ENCODE results near the gene TCEAL5. TPM values are rescaled to one million over a fixed set of nuclear protein-coding genes. Genes with fewer than 3 reads are reported as not detected.
"Not testable (repeated sequence)": the region's sequence is repeated elsewhere in the genome, so short reads cannot be mapped to it uniquely, and the experiment has no call there.

The TCEAL5 gene
- total and polyA plus RNA-seq, 2 donors (not counting 1 experiment from before 2014, with no cell fraction given), result not detected

- Histone ChIP-seq H4K20me1 (ENCODE audit: control insufficient read depth, extremely low read depth, insufficient read depth, low read length) (no peaks in the 10 kb centered on the region), H3K9ac (ENCODE audit: insufficient read depth, low read length) (no peak overlapping the region), H2AFZ (ENCODE audit: low read length) (no peak overlapping the region), H3K79me2 (ENCODE audit: control insufficient read depth, insufficient read depth, low read length) (no peaks in the 10 kb centered on the region), H3K9me3 (ENCODE audit: control insufficient read depth, insufficient read depth, low read depth, low read length) (no peaks in the 10 kb centered on the region), H3K4me3 (replicated peaks in 1 of 4; ENCODE audit: control extremely low read depth in 1 of 4, insufficient read depth in 1 of 4, low read depth in 3 of 4, low read length in 4 of 4) (peak overlapping the region in 2 of 4 experiments; percentile 21 to 49), H3K4me2 (ENCODE audit: extremely low read depth, insufficient read depth, low read length) (no peak overlapping the region), H3K36me3 (ENCODE audit: control insufficient read depth, insufficient read depth, low read length) (no peaks in the 10 kb centered on the region), H3K27me3 (ENCODE audit: control insufficient read depth, insufficient read depth, low read length) (no peaks in the 10 kb centered on the region), H3K27ac (ENCODE audit: insufficient read depth, low read length) (no peak overlapping the region), H3K4me1 (ENCODE audit: control insufficient read depth, extremely low read depth, insufficient read depth, low read length) (no peaks in the 10 kb centered on the region)
- TF ChIP-seq CTCF (conservative IDR thresholded peaks at IDR 0.05 in 1 of 2, IDR thresholded peaks at IDR 0.05 in 1 of 2; ENCODE audit: low read depth in 1 of 2, low read length in 2 of 2), result no peak
- TF ChIP-seq EZH2 (IDR thresholded peaks at IDR 0.05; ENCODE audit: low read length, missing control alignments), result no peak
- DNase-seq (ENCODE audit: low read depth in 2 of 2), result no peak
Measured at GRCh38 chrX:103309860-103310554, 33.5 kb upstream of the TCEAL5 start.

- DNase-seq (ENCODE audit: low read depth in 2 of 2); H3K4me1 ChIP-seq (ENCODE audit: control insufficient read depth, extremely low read depth, insufficient read depth, low read length); H3K27ac ChIP-seq (ENCODE audit: insufficient read depth, low read length); H2AFZ ChIP-seq (ENCODE audit: low read length); H3K4me2 ChIP-seq (ENCODE audit: extremely low read depth, insufficient read depth, low read length); H3K4me3 ChIP-seq (replicated peaks in 1 of 4; ENCODE audit: control extremely low read depth in 1 of 4, insufficient read depth in 1 of 4, low read depth in 3 of 4, low read length in 4 of 4); H3K79me2 ChIP-seq (ENCODE audit: control insufficient read depth, insufficient read depth, low read length); H4K20me1 ChIP-seq (ENCODE audit: control insufficient read depth, extremely low read depth, insufficient read depth, low read length); H3K27me3 ChIP-seq (ENCODE audit: control insufficient read depth, insufficient read depth, low read length); H3K9me3 ChIP-seq (ENCODE audit: control insufficient read depth, insufficient read depth, low read depth, low read length); H3K9ac ChIP-seq (ENCODE audit: insufficient read depth, low read length); H3K36me3 ChIP-seq (ENCODE audit: control insufficient read depth, insufficient read depth, low read length): not testable (repeated sequence)
Measured at GRCh38 chrX:103305666-103306065, 29.1 kb upstream of the TCEAL5 start.

- Histone ChIP-seq H3K9ac (ENCODE audit: insufficient read depth, low read length) (no peak overlapping the region), H3K4me3 (replicated peaks in 1 of 4; ENCODE audit: control extremely low read depth in 1 of 4, insufficient read depth in 1 of 4, low read depth in 3 of 4, low read length in 4 of 4) (no peak overlapping the region), H3K9me3 (ENCODE audit: control insufficient read depth, insufficient read depth, low read depth, low read length) (no peaks in the 10 kb centered on the region), H3K27ac (ENCODE audit: insufficient read depth, low read length) (no peak overlapping the region), H3K4me2 (ENCODE audit: extremely low read depth, insufficient read depth, low read length) (no peak overlapping the region), H3K27me3 (ENCODE audit: control insufficient read depth, insufficient read depth, low read length) (no peaks in the 10 kb centered on the region), H3K4me1 (ENCODE audit: control insufficient read depth, extremely low read depth, insufficient read depth, low read length) (no peaks in the 10 kb centered on the region), H4K20me1 (ENCODE audit: control insufficient read depth, extremely low read depth, insufficient read depth, low read length) (no peaks in the 10 kb centered on the region), H2AFZ (ENCODE audit: low read length) (no peak overlapping the region), H3K79me2 (ENCODE audit: control insufficient read depth, insufficient read depth, low read length) (no peaks in the 10 kb centered on the region), H3K36me3 (ENCODE audit: control insufficient read depth, insufficient read depth, low read length) (no peaks in the 10 kb centered on the region)
- DNase-seq (ENCODE audit: low read depth in 2 of 2), result no peak
- TF ChIP-seq EZH2 (IDR thresholded peaks at IDR 0.05; ENCODE audit: low read length, missing control alignments) (no peak), CTCF (conservative IDR thresholded peaks at IDR 0.05 in 1 of 2, IDR thresholded peaks at IDR 0.05 in 1 of 2; ENCODE audit: low read depth in 1 of 2, low read length in 2 of 2) (no peak)
Measured at GRCh38 chrX:103304705-103305104, 28.2 kb upstream of the TCEAL5 start.

All from fibroblast of lung (primary cell).